CD14-positive monocyte (primary cell): ENCODE results near the gene ADRB1. TPM values are rescaled to one million over a fixed set of nuclear protein-coding genes. Genes with fewer than 3 reads are reported as not detected.
A peak's percentile ranks its signal among the peaks of the same experiment; 100 is the strongest.

Experiments
- DNase-seq, 3 donors: peaks; one replicate each; pipeline ENCODE4 v3.0.0-alpha.2; 2011 to 2022
- H2AFZ ChIP-seq: 2 replicates; pipeline ENCODE4 v1.6.0; 2012; ENCODE audit warnings: mild to moderate bottlenecking, low read depth, low read length, inconsistent platforms; ENCODE audit not compliant: insufficient read depth, poor library complexity, severe bottlenecking
- H3K27ac ChIP-seq, 2 donors: 1 replicate in 1 of 2; 2 replicates in 1 of 2; pipeline ENCODE4 v1.5.1; 2012 to 2013; ENCODE audit warnings: low read length in 2 of 2, control low read depth in 1 of 2, inconsistent platforms in 1 of 2, low read depth in 1 of 2, mild to moderate bottlenecking in 1 of 2
- H3K27me3 ChIP-seq, 2 donors: one replicate each; pipeline versions ENCODE4 v1.6.0 to v1.6.1; 2011 to 2013; ENCODE audit warnings: low read length in 2 of 2; ENCODE audit not compliant: control insufficient read depth in 2 of 2, insufficient read depth in 2 of 2
- H3K36me3 ChIP-seq, 2 donors: replicated peaks in 1 of 2; 1 replicate in 1 of 2; 2 replicates in 1 of 2; pipeline versions ENCODE4 v1.5.1 to v1.6.1; 2012 to 2013; ENCODE audit warnings: low read length in 2 of 2, control low read depth in 1 of 2, inconsistent platforms in 1 of 2, mild to moderate bottlenecking in 1 of 2; ENCODE audit not compliant: insufficient read depth in 2 of 2, control insufficient read depth in 1 of 2
- H3K4me1 ChIP-seq, 2 donors: 1 replicate in 1 of 2; 2 replicates in 1 of 2; pipeline versions ENCODE4 v1.5.1 to v1.6.1; 2012 to 2013; ENCODE audit warnings: low read length in 2 of 2, control low read depth in 1 of 2, inconsistent platforms in 1 of 2, mild to moderate bottlenecking in 1 of 2, moderate library complexity in 1 of 2; ENCODE audit not compliant: insufficient read depth in 2 of 2, control insufficient read depth in 1 of 2
- H3K4me2 ChIP-seq: replicated peaks from 2 replicates; pipeline ENCODE3; 2012; ENCODE audit warnings: low read length, moderate library complexity, mild to moderate bottlenecking; ENCODE audit not compliant: poor library complexity, severe bottlenecking; ENCODE audit errors: extremely low read depth
- H3K4me3 ChIP-seq, 3 experiments: fragments of 200-600 bp in 1 of 3; sonication (generic) in 1 of 3; replicated peaks in 1 of 3; 1 replicate in 2 of 3; 2 replicates in 1 of 3; pipeline ENCODE4 v1.5.1; 2011 to 2013; ENCODE audit warnings: low read length in 3 of 3, mild to moderate bottlenecking in 3 of 3, control low read depth in 2 of 3, low read depth in 2 of 3, inconsistent platforms in 1 of 3, moderate library complexity in 1 of 3
- H3K79me2 ChIP-seq: 2 replicates; pipeline ENCODE4 v1.6.0; 2012; ENCODE audit warnings: mild to moderate bottlenecking, control low read depth, inconsistent platforms, low read length, moderate library complexity; ENCODE audit not compliant: insufficient read depth
- H3K9ac ChIP-seq: 2 replicates; pipeline ENCODE4 v1.6.0; 2017; ENCODE audit warnings: low read length, mild to moderate bottlenecking; ENCODE audit not compliant: insufficient read depth, poor library complexity, severe bottlenecking
- H3K9me3 ChIP-seq, 2 donors: replicated peaks in 1 of 2; 1 replicate in 1 of 2; 2 replicates in 1 of 2; pipeline versions ENCODE4 v1.5.1 to v1.6.1; 2012 to 2013; ENCODE audit warnings: low read length in 2 of 2, control low read depth in 1 of 2; ENCODE audit not compliant: control insufficient read depth in 1 of 2, insufficient read depth in 1 of 2
- H4K20me1 ChIP-seq: 2 replicates; pipeline ENCODE4 v1.6.0; 2012; ENCODE audit warnings: mild to moderate bottlenecking, low read length, control low read depth, moderate library complexity; ENCODE audit not compliant: insufficient read depth
- H3K27ac Mint-ChIP-seq, 7 donors: one replicate each; pipeline ENCODE4 v1.8.0; 2020; ENCODE audit warnings: mild to moderate bottlenecking in 7 of 7, mixed read lengths in 7 of 7, moderate library complexity in 6 of 7, inconsistent platforms in 2 of 7
- H3K27me3 Mint-ChIP-seq, 3 donors: one replicate each; pipeline ENCODE4 v1.8.0; 2021 to 2022; ENCODE audit warnings: low read depth in 3 of 3, mild to moderate bottlenecking in 3 of 3, mixed read lengths in 3 of 3, moderate library complexity in 3 of 3, inconsistent platforms in 1 of 3
- H3K36me3 Mint-ChIP-seq, 2 donors: one replicate each; pipeline ENCODE4 v1.8.0; 2020; ENCODE audit warnings: mixed read lengths in 2 of 2, inconsistent platforms in 1 of 2, mild to moderate bottlenecking in 1 of 2
- H3K4me1 Mint-ChIP-seq: one replicate; pipeline ENCODE4 v1.8.0; 2020; ENCODE audit warnings: mild to moderate bottlenecking, mixed read lengths
- H3K4me3 Mint-ChIP-seq, 2 donors: one replicate each; pipeline ENCODE4 v1.8.0; 2020; ENCODE audit warnings: mild to moderate bottlenecking in 2 of 2, mixed read lengths in 2 of 2, moderate library complexity in 1 of 2
- H3K9me3 Mint-ChIP-seq, 7 donors: one replicate each; pipeline ENCODE4 v1.8.0; 2020 to 2022; ENCODE audit warnings: mixed read lengths in 7 of 7, mild to moderate bottlenecking in 6 of 7, moderate library complexity in 6 of 7, inconsistent platforms in 2 of 7
- WGBS: methylation state at CpG from one replicate; pipeline ENCODE4 v1.1.5; 2013; ENCODE audit warnings: missing lambda C conversion rate; ENCODE audit not compliant: insufficient coverage; 5-methylcytosine and 5-hydroxymethylcytosine counted together
- intact Hi-C, 2 donors: fragments of 100-400 bp; cut with micrococcal nuclease; formaldehyde crosslinking; loops; one replicate each; pipeline versions ENCODE4 v1.15.0 to v1.15.1; 2023
- polyA plus RNA-seq, 3 donors: library from polyadenylated mRNA; depleted of rRNA in 1 of 3; unstranded in 2 of 3; stranded (reverse) in 1 of 3; fragments of 300-500 nt in 2 of 3; fragments of >200 nt in 1 of 3; fragmentation: Illumina TruSeq in 2 of 3; gene quantifications; 1 replicate in 2 of 3; 2 replicates in 1 of 3; pipeline ENCODE4 v1.2.3, GENCODE V29; 2012 to 2021
- TF ChIP-seq, protein P1 (sequence below): fragments of 200-600 bp; IDR thresholded peaks from one replicate; pipeline ENCODE4 v1.8.0; 2022; ENCODE audit warnings: antibody characterized with exemption, mild to moderate bottlenecking

Gene ADRB1
- polyA plus RNA-seq, 3 donors: 0.05 to 3.4 TPM; not detected in 1

- peaks cover 3 to 14% (median 4%) of the 10 kb centered on the region in 3 donors for H3K27me3 Mint-ChIP-seq
- Histone ChIP-seq H3K4me3 (no peak overlapping the region), H3K27ac (no peak overlapping the region), H3K9me3 (no peaks in the 10 kb centered on the region), H2AFZ (no peak overlapping the region), H3K27me3 (no peaks in the 10 kb centered on the region), H3K4me1 (peaks cover 56 to 61% of the 10 kb centered on the region in 2 donors), H3K4me2 (no peak overlapping the region), H4K20me1 (no peaks in the 10 kb centered on the region), H3K79me2 (no peaks in the 10 kb centered on the region), H3K36me3 (no peaks in the 10 kb centered on the region), H3K9ac (no peak overlapping the region)
- H3K27ac Mint-ChIP-seq: no peak overlapping the region
- peaks cover 3% of the 10 kb centered on the region in 2 donors for H3K36me3 Mint-ChIP-seq
- intact Hi-C loops: no loop called here
- 86% methylated on average over 3 of the region's 6 CpGs for WGBS
- TF ChIP-seq, protein P1, sequence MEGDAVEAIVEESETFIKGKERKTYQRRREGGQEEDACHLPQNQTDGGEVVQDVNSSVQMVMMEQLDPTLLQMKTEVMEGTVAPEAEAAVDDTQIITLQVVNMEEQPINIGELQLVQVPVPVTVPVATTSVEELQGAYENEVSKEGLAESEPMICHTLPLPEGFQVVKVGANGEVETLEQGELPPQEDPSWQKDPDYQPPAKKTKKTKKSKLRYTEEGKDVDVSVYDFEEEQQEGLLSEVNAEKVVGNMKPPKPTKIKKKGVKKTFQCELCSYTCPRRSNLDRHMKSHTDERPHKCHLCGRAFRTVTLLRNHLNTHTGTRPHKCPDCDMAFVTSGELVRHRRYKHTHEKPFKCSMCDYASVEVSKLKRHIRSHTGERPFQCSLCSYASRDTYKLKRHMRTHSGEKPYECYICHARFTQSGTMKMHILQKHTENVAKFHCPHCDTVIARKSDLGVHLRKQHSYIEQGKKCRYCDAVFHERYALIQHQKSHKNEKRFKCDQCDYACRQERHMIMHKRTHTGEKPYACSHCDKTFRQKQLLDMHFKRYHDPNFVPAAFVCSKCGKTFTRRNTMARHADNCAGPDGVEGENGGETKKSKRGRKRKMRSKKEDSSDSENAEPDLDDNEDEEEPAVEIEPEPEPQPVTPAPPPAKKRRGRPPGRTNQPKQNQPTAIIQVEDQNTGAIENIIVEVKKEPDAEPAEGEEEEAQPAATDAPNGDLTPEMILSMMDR: no peak
- H3K4me3 Mint-ChIP-seq: no peak overlapping the region
- H3K9me3 Mint-ChIP-seq: peaks cover 0 to 6% (median 1%) of the 10 kb centered on the region in 7 donors
- no peak for DNase-seq
- peaks cover 79% of the 10 kb centered on the region for H3K4me1 Mint-ChIP-seq
Observed at GRCh38 chr10:114000457-114001010, 43.1 kb upstream of the ADRB1 start.

GRCh38 chr10:114002422-114002821 lies 41.2 kb upstream of the ADRB1 start:
- TF ChIP-seq, protein P1: no peak
- H3K27ac ChIP-seq: no peak overlapping the region
- H3K9me3 Mint-ChIP-seq: peaks cover 0 to 2% (median 0%) of the 10 kb centered on the region in 7 donors
- peaks cover 47 to 53% of the 10 kb centered on the region in 2 donors for H3K4me1 ChIP-seq
- no peak overlapping the region for H2AFZ ChIP-seq
- no peaks in the 10 kb centered on the region for H3K79me2 ChIP-seq
- no peak for DNase-seq
- no peak overlapping the region for H3K9ac ChIP-seq
- H3K9me3 ChIP-seq: no peaks in the 10 kb centered on the region
- intact Hi-C loops: no loop called here
- no CpG with 5 or more reads among the region's 7 CpGs for WGBS
- H3K36me3 ChIP-seq: no peaks in the 10 kb centered on the region
- peak overlapping the region in 1 of 7 donors; percentile 56 for H3K27ac Mint-ChIP-seq
- H3K27me3 ChIP-seq: no peaks in the 10 kb centered on the region
- peaks cover 62% of the 10 kb centered on the region for H3K4me1 Mint-ChIP-seq
- H3K36me3 Mint-ChIP-seq: no peaks in the 10 kb centered on the region
- H3K4me3 Mint-ChIP-seq: no peak overlapping the region
- H3K4me3 ChIP-seq: no peak overlapping the region
- H4K20me1 ChIP-seq: no peaks in the 10 kb centered on the region
- no peak overlapping the region for H3K4me2 ChIP-seq
- H3K27me3 Mint-ChIP-seq: peaks cover 0 to 11% (median 3%) of the 10 kb centered on the region in 3 donors
